Measurements from ENCODE around the gene MDK. TPM values are rescaled to one million over a fixed set of nuclear protein-coding genes. Genes with fewer than 3 reads are reported as not detected.

The MDK gene
- total and polyA plus RNA-seq, 2 of the 13 experiments (the other 11 are each of a cell fraction or from before 2014, with no cell fraction given), result 312 to 407 TPM

GRCh38 chr11:46369458-46370152 lies 11.9 kb upstream of the MDK start (continued):
- TF ChIP-seq IRF9 (CRISPR knock-in tag; IDR thresholded peaks at IDR 0.05; ENCODE audit: borderline replicate concordance), result no peak
- 0 out of 2 replicates have a peak, but pooled peaks have one; percentile 49 for TF ChIP-seq PCBP1 (IDR thresholded peaks at IDR 0.05; ENCODE audit: borderline replicate concordance, low read depth, low read length)
- TF ChIP-seq ZNF260 (CRISPR knock-in tag; IDR thresholded peaks at IDR 0.05; ENCODE audit: borderline replicate concordance, low read depth), result no peak
- no peak for TF ChIP-seq ARNTL (CRISPR knock-in tag; IDR thresholded peaks at IDR 0.05)
- TF ChIP-seq RORA (CRISPR knock-in tag; IDR thresholded peaks at IDR 0.05), result no peak
- no peak for TF ChIP-seq ZNF616 (CRISPR knock-in tag; IDR thresholded peaks at IDR 0.05; ENCODE audit: low read depth)
- TF ChIP-seq AKNA (CRISPR knock-in tag; IDR thresholded peaks at IDR 0.05; ENCODE audit: borderline replicate concordance), result no peak
- no peak for TF ChIP-seq ZNF563 (CRISPR knock-in tag; IDR thresholded peaks at IDR 0.05)
- TF ChIP-seq ZFP91 (CRISPR knock-in tag; IDR thresholded peaks at IDR 0.05; ENCODE audit: borderline replicate concordance), result 0 out of 2 replicates have a peak, but pooled peaks have one; percentile 27
- 0 out of 2 replicates have a peak, but pooled peaks have one; percentile 26 for TF ChIP-seq MIER2 (CRISPR knock-in tag; IDR thresholded peaks at IDR 0.05)
- no peak for TF ChIP-seq TOE1 (CRISPR knock-in tag; IDR thresholded peaks at IDR 0.05)
- TF ChIP-seq TEAD3 (CRISPR knock-in tag; optimal IDR thresholded peaks at IDR 0.05; ENCODE audit: borderline replicate concordance), result peak; percentile 55
- no peak for TF ChIP-seq SP4 (CRISPR knock-in tag; IDR thresholded peaks at IDR 0.05)
- no peak for TF ChIP-seq ZNF274 (CRISPR knock-in tag; IDR thresholded peaks at IDR 0.05)
- no peak for TF ChIP-seq MLLT10 (CRISPR knock-in tag; IDR thresholded peaks at IDR 0.05)
- peak; percentile 68; the same call in 1 of the 2 replicates for TF ChIP-seq DNMT1 (CRISPR knock-in tag; IDR thresholded peaks at IDR 0.05)
- no peak for TF ChIP-seq ZNF781 (CRISPR knock-in tag; IDR thresholded peaks at IDR 0.05; ENCODE audit: borderline replicate concordance, not compliant biosample characterization)
- no peak for TF ChIP-seq ZNF136 (CRISPR knock-in tag; IDR thresholded peaks at IDR 0.05; ENCODE audit: low read depth)
- no peak for TF ChIP-seq ZNF414 (CRISPR knock-in tag; IDR thresholded peaks at IDR 0.05)

All from HepG2 (cell line).